HFF-Myc (cell line): ENCODE measurements around the gene SMYD4.

Source experiments
- DNase-seq: peaks from one replicate; pipeline ENCODE4 v3.0.0-alpha.2; 2011; ENCODE audit warnings: low read depth; ENCODE audit errors: extremely low read depth
- H3K4me3 ChIP-seq: replicated peaks from 2 replicates; pipeline ENCODE4 v1.5.1; 2011; ENCODE audit warnings: low read depth, mild to moderate bottlenecking, control low read depth, low read length
- CTCF ChIP-seq: IDR thresholded peaks from 2 replicates; pipeline ENCODE4 v1.5.1; 2012; ENCODE audit warnings: mild to moderate bottlenecking, low read depth, low read length, control low read depth; ENCODE audit errors: missing control alignments

Gene SMYD4

GRCh38 chr17:1793447-1793806 is 36.3 kb downstream of the SMYD4 start:
- no peak overlapping the region for H3K4me3 ChIP-seq
- no peak for DNase-seq
- no peak for TF ChIP-seq CTCF

- no peak overlapping the region for H3K4me3 ChIP-seq
- no peak for DNase-seq
- no peak for TF ChIP-seq CTCF
Measured at GRCh38 chr17:1792495-1793446, 36.9 kb downstream of the SMYD4 start.

- DNase-seq, result no peak
- TF ChIP-seq CTCF, result no peak
- H3K4me3 ChIP-seq, result no peak overlapping the region
Measured at GRCh38 chr17:1789936-1790335, 39.8 kb downstream of the SMYD4 start.

GRCh38 chr17:1787301-1787902 is 42.3 kb downstream of the SMYD4 start:
- DNase-seq, result peak; percentile 84
- no peak overlapping the region for H3K4me3 ChIP-seq
- no peak for TF ChIP-seq CTCF

- no peak for TF ChIP-seq CTCF
- DNase-seq, result no peak
- H3K4me3 ChIP-seq, result no peak overlapping the region
Measured at GRCh38 chr17:1786708-1787107, 43.0 kb downstream of the SMYD4 start.

- DNase-seq, result no peak
- no peak for TF ChIP-seq CTCF
Measured at GRCh38 chr17:1785930-1786329, 43.8 kb downstream of the SMYD4 start.

More at GRCh38 chr17:1785930-1786329, 43.8 kb downstream of the SMYD4 start:
- H3K4me3 ChIP-seq, result no peak overlapping the region
